T-cell (primary cell): ENCODE results near the gene NDUFV1. TPM values are rescaled to one million over a fixed set of nuclear protein-coding genes. Genes with fewer than 3 reads are reported as not detected.
A peak's percentile ranks its signal among the peaks of the same experiment; 100 is the strongest.

Experiments used
- ATAC-seq, 4 experiments: fragments of 200-7000 bp in 3 of 4; fragments of 150-1000 bp in 1 of 4; cut with Tn5 transposase; replicated peaks in 1 of 4; 1 replicate in 3 of 4; 2 replicates in 1 of 4; pipeline ENCODE4 v1.10.0; 2021; ENCODE audit warnings: moderate library complexity in 3 of 4, mild to moderate bottlenecking in 2 of 4, moderate number of reproducible peaks in 1 of 4
- CTCF ChIA-PET, 2 donors: fragments of 300-600 bp; sonication (Branson Sonifier 250); formaldehyde crosslinking; loops; one replicate each; lab custom pipeline; 2022; ENCODE audit warnings: antibody characterized with exemption in 2 of 2; lab: Charles Lee
- POLR2A ChIA-PET, 2 donors: fragments of 300-600 bp; sonication (Branson Sonifier 250); formaldehyde crosslinking; loops; one replicate each; lab custom pipeline; 2022; ENCODE audit warnings: antibody characterized with exemption in 2 of 2; lab: Charles Lee
- DNase-seq, 35 experiments: peaks; one replicate each; pipeline versions ENCODE4 v3.0.0 to v3.0.0-alpha.2; 2013 to 2023
- H3K27ac ChIP-seq: one replicate; pipeline ENCODE4 v1.5.1; 2013; ENCODE audit warnings: low read length
- H3K27me3 ChIP-seq, 2 experiments: replicated peaks in 1 of 2; 1 replicate in 1 of 2; 2 replicates in 1 of 2; pipeline versions ENCODE4 v1.6.1 to v1.7.0; 2013; ENCODE audit warnings: low read length in 1 of 2, mixed read lengths in 1 of 2; ENCODE audit not compliant: control insufficient read depth in 2 of 2, insufficient read depth in 2 of 2; ENCODE audit errors: extremely low read depth in 1 of 2
- H3K36me3 ChIP-seq, 2 donors: 1 replicate in 1 of 2; 2 replicates in 1 of 2; pipeline versions ENCODE4 v1.6.1 to v1.7.0; 2013; ENCODE audit warnings: low read length in 1 of 2; ENCODE audit not compliant: control insufficient read depth in 2 of 2, insufficient read depth in 1 of 2; ENCODE audit errors: extremely low read depth in 1 of 2
- H3K4me1 ChIP-seq, 2 experiments: 1 replicate in 1 of 2; 2 replicates in 1 of 2; pipeline versions ENCODE4 v1.6.1 to v1.7.0; 2013; ENCODE audit warnings: low read length in 2 of 2, mixed read lengths in 1 of 2; ENCODE audit not compliant: insufficient read depth in 2 of 2, control insufficient read depth in 1 of 2; ENCODE audit errors: extremely low read depth in 1 of 2
- H3K4me3 ChIP-seq, 2 donors: 1 replicate in 1 of 2; 2 replicates in 1 of 2; pipeline versions ENCODE4 v1.5.1 to v1.7.0; 2013; ENCODE audit warnings: mild to moderate bottlenecking in 2 of 2, low read length in 1 of 2, moderate library complexity in 1 of 2; ENCODE audit not compliant: control insufficient read depth in 1 of 2; ENCODE audit errors: extremely low read depth in 1 of 2
- H3K9me3 ChIP-seq: 2 replicates; pipeline ENCODE4 v1.7.0; 2013
- H3K27ac Mint-ChIP-seq, 2 donors: one replicate each; pipeline ENCODE4 v1.8.0; 2020 to 2021; ENCODE audit warnings: mild to moderate bottlenecking in 2 of 2, mixed read lengths in 2 of 2
- H3K27me3 Mint-ChIP-seq, 2 donors: one replicate each; pipeline ENCODE4 v1.8.0; 2021 to 2022; ENCODE audit warnings: mixed read lengths in 2 of 2
- H3K36me3 Mint-ChIP-seq: one replicate; pipeline ENCODE4 v1.8.0; 2021; ENCODE audit warnings: mixed read lengths
- H3K4me1 Mint-ChIP-seq, 3 donors: one replicate each; pipeline ENCODE4 v1.8.0; 2020 to 2022; ENCODE audit warnings: mixed read lengths in 3 of 3, mild to moderate bottlenecking in 1 of 3
- H3K4me3 Mint-ChIP-seq, 3 donors: one replicate each; pipeline ENCODE4 v1.8.0; 2020 to 2022; ENCODE audit warnings: mild to moderate bottlenecking in 3 of 3, mixed read lengths in 3 of 3, moderate library complexity in 3 of 3
- H3K9me3 Mint-ChIP-seq, 3 donors: one replicate each; pipeline ENCODE4 v1.8.0; 2020 to 2022; ENCODE audit warnings: mixed read lengths in 3 of 3
- WGBS: methylation state at CpG from one replicate; pipeline ENCODE4 v1.1.5; 2013; ENCODE audit warnings: missing lambda C conversion rate; ENCODE audit not compliant: insufficient coverage; 5-methylcytosine and 5-hydroxymethylcytosine counted together
- total RNA-seq, 35 experiments: library from RNA in 6 of 35; stranded (reverse) in 6 of 35; fragments of 120-200 nt in 1 of 35; gene quantifications; one replicate each; pipeline versions ENCODE4 v1.2.1 to v1.2.4 and lab custom pipeline; 2013 to 2026

Gene NDUFV1
- total RNA-seq, 5 donors from 2014 or later (not counting 1 experiment from before 2014, with no cell fraction given) = 199 to 250 (median 238) TPM

- POLR2A ChIA-PET = no interaction called here
- Histone ChIP-seq H3K4me1 (peaks cover 20 to 62% of the 10 kb centered on the region in 2 experiments), H3K4me3 (no peak overlapping the region), H3K27me3 (peaks cover 0 to 9% of the 10 kb centered on the region in 2 experiments), H3K36me3 (peaks cover 18 to 48% of the 10 kb centered on the region in 2 donors), H3K27ac (peak overlapping the region; percentile 100), H3K9me3 (no peaks in the 10 kb centered on the region)
- 92% methylated on average over 25 of the region's 37 CpGs for WGBS
- Mint-ChIP-seq H3K36me3 (peaks cover 27% of the 10 kb centered on the region), H3K9me3 (no peaks in the 10 kb centered on the region), H3K27ac (peak overlapping the region in 1 of 2 donors; percentile 39), H3K27me3 (no peaks in the 10 kb centered on the region), H3K4me3 (no peak overlapping the region), H3K4me1 (peaks cover 17 to 50% (median 31%) of the 10 kb centered on the region in 3 donors)
- DNase-seq (no peak), ATAC-seq (no peak)
- CTCF ChIA-PET = no interaction called here
These were observed 5.2 kb downstream of the NDUFV1 start for GRCh38 chr11:67611704-67612587.

- peaks cover 0 to 9% of the 10 kb centered on the region in 2 experiments for H3K27me3 ChIP-seq
- H3K27ac Mint-ChIP-seq = peak overlapping the region; percentile 96 to 97
- ATAC-seq (no peak), DNase-seq (no peak)
- no peaks in the 10 kb centered on the region for H3K9me3 Mint-ChIP-seq
- WGBS = 94% methylated on average over 13 of the region's 13 CpGs
- no peaks in the 10 kb centered on the region for H3K9me3 ChIP-seq
- H3K4me3 Mint-ChIP-seq = no peak overlapping the region
- peaks cover 18 to 48% of the 10 kb centered on the region in 2 donors for H3K36me3 ChIP-seq
- peaks cover 27% of the 10 kb centered on the region for H3K36me3 Mint-ChIP-seq
- H3K27ac ChIP-seq = peak overlapping the region; percentile 100
- H3K4me1 ChIP-seq = peaks cover 15 to 54% of the 10 kb centered on the region in 2 experiments
- CTCF ChIA-PET = interaction anchor here in 1 of 2 donors (0.5 kb wide), 1 partner anchor 1131 kb away, joined by 7 read pairs; no protein-coding TSS in a partner anchor
- peaks cover 15 to 49% (median 28%) of the 10 kb centered on the region in 3 donors for H3K4me1 Mint-ChIP-seq
- H3K27me3 Mint-ChIP-seq = no peaks in the 10 kb centered on the region
- no peak overlapping the region for H3K4me3 ChIP-seq
- POLR2A ChIA-PET = no interaction called here
These were observed 6.0 kb downstream of the NDUFV1 start for GRCh38 chr11:67612751-67613150.

- Histone ChIP-seq H3K4me3 (peak overlapping the region in 1 of 2 donors; percentile 64), H3K9me3 (no peaks in the 10 kb centered on the region), H3K27ac (peak overlapping the region; percentile 100), H3K27me3 (peaks cover 0 to 9% of the 10 kb centered on the region in 2 experiments), H3K36me3 (peaks cover 14 to 46% of the 10 kb centered on the region in 2 donors), H3K4me1 (peaks cover 15 to 47% of the 10 kb centered on the region in 2 experiments)
- Mint-ChIP-seq H3K4me3 (peak overlapping the region; percentile 36 to 83 (median 76)), H3K9me3 (no peaks in the 10 kb centered on the region), H3K27ac (peak overlapping the region; percentile 96 to 97), H3K4me1 (peaks cover 15 to 42% (median 24%) of the 10 kb centered on the region in 3 donors), H3K27me3 (no peaks in the 10 kb centered on the region), H3K36me3 (peaks cover 24% of the 10 kb centered on the region)
- ChIA-PET POLR2A (interaction anchor here in 1 of 2 donors (0.5 kb wide), 1 partner anchor 39 kb away, joined by 4 read pairs; no protein-coding TSS in a partner anchor), CTCF (interaction anchor here in 1 of 2 donors (0.5 to 1.1 kb wide), 3 partner anchors 16 to 1130 kb away, joined by 3 to 17 read pairs (median 7); partner anchors contain the start of gene NUDT8)
- peak in 1 of 4 experiments; percentile 3 for ATAC-seq
- DNase-seq = no peak
- 80% methylated on average over 12 of the region's 17 CpGs for WGBS
These were observed 6.7 kb downstream of the NDUFV1 start for GRCh38 chr11:67613313-67613959.

GRCh38 chr11:67613960-67614715, 7.4 kb downstream of the NDUFV1 start:
- H3K36me3 Mint-ChIP-seq = peaks cover 17% of the 10 kb centered on the region
- H3K27me3 ChIP-seq = peaks cover 0 to 9% of the 10 kb centered on the region in 2 experiments

GRCh38 chr11:67614730-67615714, 8.3 kb downstream of the NDUFV1 start:
- H3K27me3 Mint-ChIP-seq = no peaks in the 10 kb centered on the region
- peak overlapping the region; percentile 100 for H3K27ac ChIP-seq
- POLR2A ChIA-PET = no interaction called here
- H3K4me1 ChIP-seq = peaks cover 15 to 44% of the 10 kb centered on the region in 2 experiments
- ATAC-seq = no peak
- H3K27me3 ChIP-seq = peaks cover 0 to 9% of the 10 kb centered on the region in 2 experiments
- H3K4me1 Mint-ChIP-seq = peaks cover 15 to 37% (median 23%) of the 10 kb centered on the region in 3 donors
- H3K9me3 ChIP-seq = no peaks in the 10 kb centered on the region
- H3K36me3 ChIP-seq = peaks cover 11 to 32% of the 10 kb centered on the region in 2 donors
- peak overlapping the region in 1 of 2 donors; percentile 64 for H3K4me3 ChIP-seq
- peaks cover 11% of the 10 kb centered on the region for H3K36me3 Mint-ChIP-seq
- peak overlapping the region; percentile 96 to 97 for H3K27ac Mint-ChIP-seq
- no peaks in the 10 kb centered on the region for H3K9me3 Mint-ChIP-seq
- WGBS = 89% methylated on average over 14 of the region's 18 CpGs
- CTCF ChIA-PET = interaction anchor here in 1 of 2 donors (0.6 to 1.1 kb wide), 3 partner anchors 14 to 26 kb away, joined by 3 to 17 read pairs (median 3); partner anchors contain the start of gene NUDT8
- peak overlapping the region in 2 of 3 donors; percentile 76 to 83 for H3K4me3 Mint-ChIP-seq
- peak in 18 of 35 experiments; percentile 22 to 67 (median 41) for DNase-seq

More at GRCh38 chr11:67613960-67614715, 7.4 kb downstream of the NDUFV1 start:
- DNase-seq (peak; percentile 68 to 93 (median 84)), ATAC-seq (peak; percentile 91 to 96 (median 94))
- Mint-ChIP-seq H3K9me3 (no peaks in the 10 kb centered on the region), H3K27me3 (no peaks in the 10 kb centered on the region), H3K4me1 (peaks cover 15 to 39% (median 23%) of the 10 kb centered on the region in 3 donors), H3K4me3 (peak overlapping the region; percentile 74 to 83 (median 76)), H3K27ac (peak overlapping the region; percentile 96 to 97)
- Histone ChIP-seq H3K36me3 (peaks cover 11 to 39% of the 10 kb centered on the region in 2 donors), H3K9me3 (no peaks in the 10 kb centered on the region), H3K4me3 (peak overlapping the region in 1 of 2 donors; percentile 64), H3K27ac (peak overlapping the region; percentile 100), H3K4me1 (peaks cover 15 to 44% of the 10 kb centered on the region in 2 experiments)
- ChIA-PET CTCF (interaction anchor here in 1 of 2 donors (1.1 kb wide), 2 partner anchors 16 to 263 kb away, joined by 3 to 17 read pairs; partner anchors contain the start of gene NUDT8), POLR2A (no interaction called here)
- WGBS = 9% methylated on average over 18 of the region's 23 CpGs
